IPS-NIHi11 (cell line): ENCODE results near the gene NUSAP1.
"Not testable (repeated sequence)": the region's sequence is repeated elsewhere in the genome, so short reads cannot be mapped to it uniquely, and the experiment has no call there.

Source experiments
- DNase-seq: peaks from one replicate; pipeline ENCODE4 v3.0.0; 2012; ENCODE audit warnings: mixed read lengths, low spot score

NUSAP1 gene

DNA sequence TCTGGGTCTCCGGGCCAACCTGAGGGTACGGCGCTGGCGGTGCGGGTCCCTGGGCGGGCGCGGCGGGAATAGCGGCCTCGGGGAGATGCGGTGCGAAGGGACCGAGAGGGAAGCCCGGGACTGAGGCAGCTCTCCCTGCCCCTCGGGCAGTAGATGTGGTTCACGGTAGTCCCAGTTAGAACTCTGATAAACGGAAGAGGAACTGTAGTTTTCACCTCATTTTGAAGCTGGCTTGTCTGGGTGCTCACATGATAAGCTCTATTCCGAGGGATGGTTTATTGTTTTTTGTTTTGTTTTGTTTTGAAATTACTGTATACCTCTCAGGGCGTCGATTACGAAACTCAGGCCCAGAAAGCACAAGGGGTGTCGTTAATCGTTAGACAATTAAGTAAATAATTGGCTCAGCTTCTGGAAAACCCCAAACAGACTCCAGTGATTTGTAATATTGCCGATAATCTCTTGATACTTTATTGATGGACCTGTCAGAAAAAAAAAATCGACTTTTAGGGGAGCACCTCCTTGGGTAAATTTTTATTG, 413 bp downstream of the NUSAP1 start:
- peak; percentile 71 for DNase-seq

DNA sequence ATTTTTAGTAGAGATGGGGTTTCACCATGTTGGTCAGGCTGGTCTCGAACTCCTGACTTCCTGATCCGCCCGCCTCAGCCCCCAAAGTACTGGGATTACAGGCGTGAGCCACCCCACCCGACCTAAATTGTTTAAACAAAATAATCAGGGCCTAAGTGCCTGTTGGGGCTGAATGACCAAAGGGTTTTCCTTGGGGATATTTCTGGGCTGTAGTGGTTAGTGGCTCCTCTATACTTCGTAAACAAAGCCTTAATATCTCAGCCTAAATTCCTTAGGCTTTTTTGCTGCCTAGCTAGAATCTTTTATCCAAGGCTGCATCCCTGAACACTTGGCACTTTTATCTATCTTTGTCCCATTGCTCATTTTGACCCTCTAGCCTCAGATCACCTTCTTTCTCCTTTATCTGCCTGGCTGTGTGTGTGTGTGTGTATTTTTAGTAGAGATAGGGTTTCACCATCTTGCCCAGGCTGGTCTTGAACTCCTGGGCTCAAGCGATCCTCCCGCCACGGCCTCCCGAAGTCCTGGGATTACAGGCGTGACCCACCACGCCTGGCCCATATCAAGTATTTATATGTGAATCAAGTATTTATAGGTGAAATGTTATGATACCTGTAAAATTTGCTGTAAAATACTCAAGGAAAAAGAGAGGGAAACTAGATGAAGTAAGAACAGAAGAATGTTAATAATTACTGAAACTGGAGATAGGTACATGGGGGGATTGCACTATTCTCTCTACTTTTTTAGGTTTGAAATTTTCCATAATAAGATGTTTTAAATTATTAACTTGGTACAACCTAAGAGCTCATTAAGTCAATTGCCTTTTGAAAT, 1.8 kb downstream of the NUSAP1 start:
- no peak for DNase-seq

DNA sequence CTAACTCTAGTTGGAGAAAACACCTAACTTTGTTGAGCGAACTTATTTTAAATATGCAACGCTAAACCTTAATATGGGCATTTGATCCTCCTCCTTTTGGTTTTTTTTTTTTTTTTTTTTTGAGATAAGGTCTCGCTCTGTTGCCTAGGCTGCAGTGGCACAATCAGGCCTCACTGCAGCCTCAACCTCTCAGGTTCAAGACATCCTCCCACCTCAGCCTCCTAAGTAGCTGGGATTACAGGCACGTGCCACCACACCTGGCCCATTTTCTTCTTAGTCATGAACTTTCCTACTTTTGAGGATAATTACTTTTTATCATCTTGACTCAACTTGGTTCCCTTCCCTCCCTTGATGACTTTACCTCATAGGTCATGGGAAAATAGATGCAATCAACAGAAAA, 3.9 kb downstream of the NUSAP1 start:
- no peak for DNase-seq

DNA sequence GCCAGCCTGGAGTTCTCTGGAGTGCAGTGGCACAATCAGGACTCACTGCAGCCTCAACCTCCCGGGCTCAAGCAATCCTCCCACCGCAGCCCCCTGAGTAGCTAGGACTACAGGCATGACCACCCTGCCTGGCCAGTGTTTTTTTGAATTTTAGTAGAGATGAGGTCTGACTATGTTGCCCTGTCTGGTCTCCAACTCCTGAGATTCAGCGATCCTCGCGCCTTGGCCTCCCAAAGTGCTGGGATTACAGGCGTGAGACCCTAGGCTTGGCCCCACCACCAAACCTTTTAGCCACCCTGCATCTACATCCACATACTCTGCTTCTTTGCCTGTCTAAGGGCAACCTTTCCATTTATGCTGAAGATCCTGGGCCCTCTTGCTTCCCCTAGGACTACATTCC, 4.4 kb downstream of the NUSAP1 start:
- DNase-seq = no peak

DNA sequence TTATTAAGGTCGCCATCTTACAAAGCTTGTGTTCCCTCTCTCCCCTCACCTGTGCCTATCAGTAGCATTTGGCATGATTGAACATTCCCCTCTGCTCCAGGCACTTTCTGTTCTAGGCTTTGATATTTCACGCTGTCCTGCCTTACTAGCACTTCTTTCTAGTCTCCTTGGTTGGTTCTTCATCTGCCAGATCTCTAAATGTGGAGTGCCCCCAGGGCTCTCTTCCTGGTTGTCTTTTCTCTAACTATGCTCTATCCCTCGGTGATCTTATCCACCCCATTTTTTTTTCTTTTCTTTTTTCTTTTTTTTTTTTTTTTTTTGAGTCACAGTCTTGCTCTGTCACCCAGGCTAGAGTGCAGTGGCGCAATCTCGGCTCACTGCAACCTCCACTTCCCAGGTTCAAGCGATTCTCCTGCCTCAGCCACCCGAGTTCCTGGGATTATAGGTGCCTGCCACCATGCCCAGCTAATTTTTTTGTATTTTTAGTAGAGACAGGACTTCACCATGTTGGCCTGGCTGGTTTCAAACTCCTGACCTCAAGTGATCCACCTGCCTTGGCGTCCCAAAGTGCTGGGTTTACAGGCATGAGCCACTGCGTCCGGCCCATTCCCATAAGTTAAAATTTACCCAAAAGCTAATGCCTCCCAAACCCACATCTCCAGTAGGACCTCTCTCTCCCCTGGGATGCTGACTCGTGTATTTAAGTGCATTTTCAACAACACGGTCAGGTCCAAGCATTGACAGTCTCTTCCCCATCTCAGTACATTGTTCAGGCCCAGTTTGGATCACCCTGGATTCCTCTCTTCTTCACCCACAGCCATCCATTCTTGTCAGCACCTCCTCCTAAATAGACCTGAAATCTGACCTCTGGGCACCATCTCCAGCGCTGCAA, 5.2 kb downstream of the NUSAP1 start:
- DNase-seq = no peak

DNA sequence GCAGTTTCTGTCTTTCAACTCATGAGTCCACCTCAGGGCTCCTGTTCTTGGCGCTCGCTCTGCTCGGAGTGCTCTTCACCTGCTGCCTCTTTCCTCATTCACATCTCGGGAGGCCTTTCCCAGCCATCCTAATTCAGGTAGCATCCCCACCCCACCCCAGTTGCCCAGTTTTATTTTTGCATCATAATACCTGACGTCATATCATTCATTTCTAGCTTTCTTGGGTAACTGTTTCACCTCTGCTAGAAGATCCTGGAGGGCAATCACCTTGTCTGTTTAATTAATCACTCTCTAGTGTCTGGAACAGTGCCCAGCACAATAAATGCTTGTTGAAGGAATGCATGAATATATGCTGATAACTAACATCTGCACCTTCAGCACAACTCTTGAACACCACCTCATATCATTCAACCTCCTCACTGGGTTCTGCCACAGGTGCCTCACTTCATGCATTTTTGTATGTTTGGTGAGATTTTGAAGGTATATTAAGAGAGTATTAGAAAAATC, 7.6 kb downstream of the NUSAP1 start:
- no peak for DNase-seq

DNA sequence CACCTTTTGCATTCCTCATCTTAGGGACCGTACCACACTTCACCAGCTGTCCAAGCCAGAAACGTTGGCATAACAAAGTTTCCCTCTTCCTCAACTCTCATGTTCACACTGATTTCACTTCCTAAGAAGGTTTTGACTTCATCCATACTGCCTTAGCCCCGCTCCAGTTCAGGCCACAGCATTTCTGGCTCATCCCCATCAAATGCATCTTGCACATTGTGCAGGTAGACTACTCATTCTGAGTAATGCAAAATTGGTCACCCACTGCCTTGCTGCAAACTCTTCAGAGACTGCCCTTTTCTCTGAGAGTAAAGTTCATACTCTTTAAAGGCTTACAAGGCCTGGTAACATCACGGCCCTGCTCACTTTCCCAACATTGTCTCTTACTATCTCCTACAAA, 8.8 kb downstream of the NUSAP1 start:
- no peak for DNase-seq

DNA sequence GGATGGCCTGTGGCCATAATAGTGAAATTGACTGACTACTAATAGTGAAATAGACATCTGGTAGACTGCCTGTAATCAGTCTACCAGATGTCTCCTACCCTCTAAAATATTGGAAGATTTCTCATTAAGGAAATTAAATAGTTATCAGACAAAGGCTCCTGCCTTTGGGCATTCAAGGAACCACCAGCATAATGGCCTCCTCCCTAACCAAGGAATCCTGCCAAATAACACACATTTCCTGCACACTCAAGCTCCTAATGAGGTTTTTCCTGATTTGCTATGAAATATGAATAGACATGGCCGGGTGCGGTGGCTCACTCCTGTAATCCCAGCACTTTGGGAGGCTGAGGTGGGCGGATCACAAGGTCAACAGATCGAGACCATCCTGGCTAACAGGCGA, 14.6 kb downstream of the NUSAP1 start:
- DNase-seq = no peak

DNA sequence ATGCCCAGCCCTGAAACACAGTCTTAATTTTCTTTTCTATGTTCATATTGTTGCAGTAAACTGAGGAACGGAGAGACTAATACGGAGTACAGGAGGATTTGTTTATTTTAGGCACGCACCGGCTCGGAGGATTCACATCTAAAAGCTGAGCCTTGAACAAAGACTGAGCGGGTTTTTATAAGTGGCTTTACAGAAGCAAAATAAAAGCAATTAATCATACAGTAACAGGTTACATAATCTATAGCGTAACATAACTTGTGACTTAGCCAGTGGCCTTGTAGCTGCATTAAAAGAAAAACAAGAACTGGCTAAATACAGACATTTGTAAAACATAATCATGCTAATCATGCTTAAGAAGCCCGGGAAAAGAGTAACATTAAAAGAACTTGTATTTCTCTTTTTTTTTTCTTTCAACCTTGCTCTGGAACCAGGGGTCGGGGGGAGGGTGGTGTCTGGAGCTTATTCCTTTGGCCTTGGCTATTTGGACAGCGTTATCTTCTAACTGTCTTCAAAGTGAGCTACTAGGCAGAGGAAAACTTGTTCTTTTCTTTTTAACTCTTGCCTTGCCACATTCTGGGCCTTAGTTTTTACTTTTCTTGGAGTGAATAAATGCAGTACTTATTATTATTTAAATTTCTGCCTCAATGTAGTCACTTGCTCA, 17.5 kb downstream of the NUSAP1 start:
- DNase-seq = no peak

DNA sequence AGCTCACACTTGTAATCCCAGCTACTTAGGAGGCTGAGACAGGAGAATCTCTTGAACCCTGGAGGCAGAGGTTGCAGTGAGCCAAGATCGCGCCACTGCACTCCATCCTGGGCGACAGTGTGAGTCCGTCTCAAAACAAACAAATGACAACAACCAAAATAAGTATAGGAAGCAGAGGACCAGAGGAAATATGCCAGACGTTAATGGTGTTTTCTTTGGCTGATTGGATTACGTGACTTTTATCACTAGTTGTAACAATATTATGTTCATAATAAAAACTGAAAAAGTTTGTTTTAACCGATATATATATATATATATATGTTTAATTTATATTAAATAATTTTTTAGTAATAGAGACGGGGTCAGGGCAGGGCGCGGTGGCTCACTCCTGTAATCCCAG, 21.7 kb downstream of the NUSAP1 start:
- DNase-seq = no peak

DNA sequence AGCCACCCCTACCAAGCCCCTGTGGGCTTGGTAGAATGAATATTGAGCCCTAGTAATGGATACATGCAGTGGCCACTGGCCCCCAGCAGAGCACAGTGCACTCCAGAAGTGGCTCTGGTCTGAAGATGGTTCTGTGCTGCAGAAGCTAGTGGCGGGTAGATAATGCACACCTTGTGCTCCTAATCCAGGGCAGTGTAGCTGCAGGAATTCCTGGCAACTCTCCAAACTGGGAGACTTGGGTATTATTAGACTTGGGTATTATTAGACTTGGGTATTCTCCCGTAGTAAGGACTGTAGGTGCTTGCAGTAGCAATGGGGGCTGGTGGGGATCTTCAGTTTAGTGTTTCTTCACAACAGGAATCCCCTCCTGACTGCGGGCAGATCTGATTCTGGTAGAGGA, 34.7 kb downstream of the NUSAP1 start:
- DNase-seq = no peak

DNA sequence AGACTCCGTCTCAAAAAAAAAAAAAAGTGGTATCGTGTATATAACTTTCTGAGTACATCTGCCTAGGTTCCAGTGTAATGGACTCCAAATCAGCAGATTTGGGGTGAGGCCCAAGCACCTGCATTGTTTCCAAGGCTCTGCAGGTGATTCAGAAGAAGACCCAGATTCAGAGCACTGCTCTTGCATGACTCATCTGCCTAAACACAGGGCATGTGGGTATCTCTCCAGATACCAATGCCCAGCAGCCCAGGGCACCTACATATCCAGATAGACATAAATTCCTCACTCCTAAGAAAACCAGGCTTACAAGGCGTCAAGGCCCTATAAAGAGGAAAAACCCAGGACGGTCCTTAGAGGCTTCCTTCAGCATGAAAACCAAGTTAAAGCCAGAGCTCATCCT, 45.3 kb downstream of the NUSAP1 start:
- DNase-seq = no peak

DNA sequence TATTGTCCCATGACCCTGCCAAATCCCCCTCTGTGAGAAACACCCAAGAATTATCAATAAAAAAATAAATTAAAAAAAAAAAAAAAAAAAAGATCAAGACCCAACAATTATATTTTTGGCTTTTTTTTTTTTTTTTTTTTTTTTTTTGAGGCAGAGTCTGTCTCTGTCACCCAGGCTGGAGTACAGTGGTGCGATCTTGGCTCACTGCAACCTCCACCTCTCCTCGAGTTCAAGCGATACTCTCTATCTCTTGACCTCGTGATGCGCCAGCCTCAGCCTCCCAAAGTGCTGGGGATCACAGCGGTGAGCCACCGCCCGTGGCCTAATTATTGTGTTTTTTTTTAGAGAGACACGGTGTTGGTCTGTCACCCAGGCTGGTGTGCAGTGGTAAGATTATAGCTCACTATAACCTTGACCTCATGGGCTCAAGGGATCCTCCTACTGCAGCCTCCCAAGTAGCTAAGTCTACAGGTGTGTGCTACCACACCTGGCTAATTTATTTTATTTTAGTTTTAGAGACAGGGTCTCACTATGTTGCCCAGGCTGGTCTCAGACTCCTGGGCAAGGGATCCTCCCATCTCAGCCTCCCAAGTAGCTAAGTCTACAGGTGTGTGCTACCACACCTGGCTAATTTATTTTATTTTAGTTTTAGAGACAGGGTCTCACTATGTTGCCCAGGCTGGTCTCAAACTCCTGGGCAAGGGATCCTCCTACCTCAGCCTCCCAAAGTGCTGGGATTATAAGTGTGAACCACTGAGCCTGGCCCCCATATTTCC, 51.5 kb downstream of the NUSAP1 start:
- DNase-seq = not testable (repeated sequence)

DNA sequence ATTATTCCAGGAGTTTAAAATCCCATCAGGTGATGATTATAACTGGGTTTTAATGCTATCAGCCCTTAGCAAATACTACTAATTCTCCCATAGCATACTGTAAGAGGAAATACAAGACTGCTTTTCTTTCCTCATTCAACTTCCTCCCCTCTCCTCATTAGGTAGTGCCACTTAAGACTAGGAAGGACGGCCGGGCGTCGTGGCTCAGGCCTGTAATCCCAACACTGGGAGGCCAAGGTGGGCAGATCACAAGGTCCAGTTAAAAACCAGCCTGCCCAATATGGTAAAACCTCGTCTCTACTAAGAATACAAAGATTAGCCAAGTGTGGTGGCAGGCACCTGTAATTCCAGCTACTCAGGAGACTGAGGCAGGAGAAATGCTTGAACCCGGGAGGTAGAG, 55.0 kb downstream of the NUSAP1 start:
- DNase-seq = no peak

DNA sequence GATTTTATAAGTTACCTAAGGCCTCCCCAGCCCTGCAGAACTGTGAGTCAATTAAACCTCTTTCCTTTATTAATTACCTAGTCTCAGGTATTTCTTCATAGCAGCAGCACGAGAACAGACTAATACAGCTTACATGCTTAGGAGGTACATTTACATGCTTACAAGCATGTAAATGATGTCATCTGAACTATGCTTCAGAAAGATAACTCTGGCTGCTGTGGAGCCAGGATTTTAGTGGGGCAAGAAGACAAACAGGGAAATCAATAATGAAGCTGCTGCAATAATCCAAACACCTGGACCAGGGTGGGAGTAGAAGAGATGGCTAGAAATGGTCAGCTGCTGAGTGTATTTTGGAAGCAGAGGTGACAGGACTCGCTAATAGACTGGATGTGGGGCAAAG, 60.0 kb downstream of the NUSAP1 start:
- DNase-seq = no peak

DNA sequence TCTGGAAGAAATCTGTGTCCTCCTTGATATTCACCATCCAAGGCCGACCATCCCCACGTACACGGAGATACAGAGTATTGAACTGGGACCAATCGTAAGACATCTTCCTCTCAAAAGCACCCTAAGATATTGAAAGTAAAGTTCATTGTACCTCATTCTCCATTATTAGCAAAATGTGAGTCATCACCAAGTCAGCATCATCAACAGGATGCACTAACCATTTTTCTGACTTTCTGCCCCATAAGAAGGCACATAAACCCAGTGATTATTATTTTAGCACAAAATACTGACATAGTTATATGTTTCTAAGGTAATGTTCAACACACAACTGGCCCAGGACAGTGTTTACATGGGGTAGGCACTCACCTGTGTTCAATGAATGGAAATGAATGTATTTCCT, 62.2 kb downstream of the NUSAP1 start:
- DNase-seq = no peak

DNA sequence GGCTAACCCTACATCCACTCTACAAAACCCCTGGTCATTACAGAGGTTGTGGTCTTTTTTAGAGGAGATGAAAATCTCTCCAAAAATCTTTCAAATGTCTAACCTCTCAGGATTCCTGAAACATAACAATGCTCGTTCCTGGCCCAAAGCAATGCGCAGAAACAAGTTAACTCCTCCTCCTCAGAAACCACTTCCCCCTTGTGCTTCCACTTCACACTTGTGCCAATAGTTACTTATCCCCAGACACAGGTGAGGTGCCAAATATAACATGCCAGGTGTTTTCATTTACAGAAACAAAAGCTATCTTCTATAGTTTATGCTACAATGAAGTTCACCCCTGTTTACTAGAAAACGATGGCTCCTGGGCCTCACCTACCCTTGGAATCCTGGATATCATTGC, 63.4 kb downstream of the NUSAP1 start:
- no peak for DNase-seq

DNA sequence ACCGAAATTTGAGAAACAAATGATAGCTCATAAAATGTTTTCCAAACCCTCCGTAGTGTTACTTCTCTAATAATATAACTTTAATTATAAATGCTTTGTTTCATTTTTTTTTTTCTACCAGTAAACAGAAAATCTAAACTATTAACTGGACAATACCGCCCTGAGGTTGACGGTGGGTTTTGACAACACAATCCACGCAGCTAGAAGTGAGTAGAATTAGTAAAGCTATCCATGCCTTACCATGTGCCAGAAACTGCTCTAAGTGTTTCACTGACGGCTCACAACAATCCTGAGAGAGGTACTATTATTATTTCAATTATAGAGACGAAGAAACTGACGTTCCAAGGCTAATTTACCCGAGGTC, 69.2 kb downstream of the NUSAP1 start:
- DNase-seq = no peak

DNA sequence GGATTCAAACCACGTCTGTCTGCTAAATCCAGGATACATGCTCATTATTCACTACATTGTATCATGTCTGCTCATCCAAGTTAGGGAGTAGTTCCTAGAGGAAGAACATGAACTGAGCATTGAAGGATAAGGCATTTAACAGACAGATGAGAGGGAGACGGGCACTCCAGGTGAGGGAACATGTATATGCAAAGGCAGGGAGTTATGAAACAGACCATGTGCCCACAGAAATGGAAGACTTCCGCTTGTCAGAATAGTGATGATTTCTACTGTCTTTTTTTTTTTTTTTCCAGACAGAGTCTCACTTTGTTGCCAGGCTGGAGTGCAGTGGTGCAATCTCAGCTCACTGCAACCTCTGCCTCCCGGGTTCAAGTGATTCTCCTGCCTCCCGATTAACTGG, 74.7 kb downstream of the NUSAP1 start:
- DNase-seq = no peak

DNA sequence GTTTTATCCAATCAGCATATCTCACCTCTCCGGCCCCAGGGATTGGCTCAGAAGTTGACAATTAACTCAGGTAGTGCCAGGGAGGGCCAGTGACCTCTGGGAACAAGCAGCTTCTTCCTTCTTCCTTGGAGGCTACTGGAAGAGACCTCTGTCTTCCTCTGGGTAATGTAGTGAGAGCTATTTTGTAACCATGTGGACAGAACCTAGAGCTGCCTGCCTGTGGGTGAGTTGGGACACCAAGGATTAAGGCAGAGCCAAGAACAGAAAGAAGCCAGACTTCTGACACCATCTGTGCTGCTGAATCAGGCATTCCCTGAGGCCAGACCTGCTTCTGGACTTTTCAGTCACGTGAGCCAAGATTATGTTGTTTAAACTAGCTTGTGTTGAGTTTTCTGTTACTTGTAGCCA, 75.6 kb downstream of the NUSAP1 start:
- DNase-seq = no peak

DNA sequence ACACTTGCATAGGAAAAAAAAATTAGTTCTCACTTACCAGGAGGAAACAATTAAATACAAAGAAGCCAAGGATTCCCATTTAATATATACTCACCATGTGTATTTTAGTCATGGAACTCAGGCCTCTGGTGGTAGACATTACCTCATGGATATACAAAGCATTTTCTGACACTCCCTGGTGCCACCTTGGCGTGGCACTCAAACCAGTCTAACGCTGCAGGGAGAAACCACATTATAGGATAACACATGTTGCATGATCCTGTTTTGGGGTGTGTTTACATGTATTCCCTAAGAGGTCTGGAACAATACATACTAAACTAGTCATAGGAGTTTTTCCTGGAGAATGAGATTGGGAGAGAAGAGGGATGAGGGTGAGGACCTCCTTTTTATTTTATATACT, 78.3 kb downstream of the NUSAP1 start:
- DNase-seq = no peak

DNA sequence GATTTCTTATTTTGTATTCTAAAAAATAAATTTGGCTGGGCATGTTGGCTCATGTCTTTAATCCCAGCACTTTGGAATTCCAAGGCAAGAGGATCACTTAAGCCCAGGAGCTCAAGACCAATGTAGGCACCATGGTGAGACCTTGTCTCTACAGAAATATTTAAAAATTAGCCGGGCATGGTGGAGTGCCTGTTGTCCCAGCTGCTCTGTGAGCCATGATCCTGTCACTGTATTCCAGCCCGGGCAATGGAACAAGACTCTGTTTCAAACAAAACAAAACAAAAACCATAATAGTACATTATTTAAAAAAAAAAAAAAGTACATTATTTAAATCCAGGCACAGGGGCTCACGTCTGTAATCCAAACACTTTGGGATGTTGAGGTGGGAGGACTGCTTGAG, 78.8 kb downstream of the NUSAP1 start:
- no peak for DNase-seq
